ENCODE measurements around the gene SLC12A6.
"Not testable (repeated sequence)": the region's sequence is repeated elsewhere in the genome, so short reads cannot be mapped to it uniquely, and the experiment has no call there.

- not testable (repeated sequence) for TF ChIP-seq CTCF, POLR2A (IDR thresholded peaks at IDR 0.05)
Observed at GRCh38 chr15:34342213-34342736, 4.7 kb upstream of the SLC12A6 start.
